ENCODE measurements around the gene RNF40.
"Not testable (repeated sequence)": the region's sequence is repeated elsewhere in the genome, so short reads cannot be mapped to it uniquely, and the experiment has no call there.

The RNF40 gene

DNA sequence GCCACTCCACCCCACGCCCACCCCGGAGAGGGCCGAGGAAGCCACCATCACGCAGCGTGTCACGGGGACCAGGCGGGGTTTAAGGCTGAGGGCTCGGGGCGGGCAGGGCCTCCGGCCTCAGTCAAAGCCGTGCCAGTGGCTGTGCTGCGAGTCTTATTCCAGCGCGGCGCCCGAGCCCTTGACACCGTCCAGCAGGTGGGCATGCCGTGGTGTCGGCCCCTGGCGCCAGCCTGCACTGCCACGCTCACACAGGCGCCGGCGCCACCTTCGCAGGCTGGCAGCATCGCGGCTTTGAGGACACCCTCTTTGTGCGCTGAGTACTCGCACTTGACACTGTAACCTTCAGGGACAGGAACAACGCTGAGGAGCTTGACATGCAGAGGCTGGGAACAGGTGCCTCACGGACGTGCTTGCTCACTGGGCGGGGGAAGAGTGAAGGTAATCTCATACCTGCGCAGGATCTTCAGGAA lies 58.9 kb downstream of the RNF40 start:
- no peak for DNase-seq (ENCODE audit: low read depth)

DNA sequence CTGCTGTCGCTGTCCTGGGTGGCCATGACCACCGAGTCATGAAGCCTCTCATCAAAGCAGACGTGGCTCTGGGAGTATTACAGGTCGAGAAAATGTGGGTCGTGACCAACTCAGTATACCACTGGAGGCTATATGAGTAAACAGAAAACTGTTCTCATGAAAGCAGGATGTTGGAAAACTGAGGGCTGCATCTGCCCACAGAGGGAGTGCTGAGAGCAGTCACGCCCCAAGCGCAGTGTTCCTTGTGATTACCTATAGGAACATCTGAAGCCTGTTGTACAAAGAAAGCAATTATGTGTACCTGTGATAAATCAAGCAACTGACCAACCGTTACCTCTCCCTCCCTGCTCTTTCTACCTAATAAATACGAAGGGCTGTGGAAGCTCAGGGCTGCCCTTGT lies 59.3 kb downstream of the RNF40 start:
- DNase-seq (ENCODE audit: low read depth), result not testable (repeated sequence)

DNA sequence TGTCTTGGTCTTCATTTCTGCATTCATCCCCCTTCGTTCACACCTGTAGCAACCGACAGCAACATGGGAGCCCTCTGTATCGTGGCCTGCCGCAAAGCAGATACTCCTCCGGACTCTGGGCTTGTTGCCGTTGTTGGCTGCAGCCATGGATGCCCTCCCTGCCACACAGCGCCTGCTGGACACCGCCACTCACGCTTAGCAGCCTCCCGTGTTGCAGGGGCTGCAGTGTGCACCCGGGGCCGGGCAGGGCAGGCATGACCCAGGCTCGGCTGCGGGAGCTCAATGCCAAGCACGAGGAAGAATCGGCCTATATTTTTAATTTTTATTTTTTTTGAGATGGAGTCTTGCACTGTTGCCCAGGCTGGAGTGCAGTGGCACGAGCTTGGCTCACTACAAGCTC lies 59.8 kb downstream of the RNF40 start:
- no peak for DNase-seq (ENCODE audit: low read depth)
